GM19463 (cell line): ENCODE measurements around the gene KCNB1.

Source experiments
- ATAC-seq: cut with Tn5 transposase; IDR thresholded peaks from one replicate; pipeline ENCODE4 v1.9.1; 2021; ENCODE audit warnings: mild to moderate bottlenecking, moderate library complexity; ENCODE audit not compliant: unreplicated experiment

KCNB1 gene

GRCh38 chr20:49360242-49360968, 122.1 kb downstream of the KCNB1 start:
- no peak for ATAC-seq

GRCh38 chr20:49356676-49357075, 125.8 kb downstream of the KCNB1 start:
- no peak for ATAC-seq

- no peak for ATAC-seq
Observed at GRCh38 chr20:49354673-49355072, 127.8 kb downstream of the KCNB1 start.

- ATAC-seq, result no peak
Observed at GRCh38 chr20:49353348-49353747, 129.1 kb downstream of the KCNB1 start.

- no peak for ATAC-seq
Observed at GRCh38 chr20:49352751-49353150, 129.7 kb downstream of the KCNB1 start.

GRCh38 chr20:49351775-49352174, 130.7 kb downstream of the KCNB1 start:
- ATAC-seq, result no peak

- no peak for ATAC-seq
Observed at GRCh38 chr20:49349694-49350252, 132.7 kb downstream of the KCNB1 start.

- ATAC-seq, result no peak
Observed at GRCh38 chr20:49349078-49349477, 133.4 kb downstream of the KCNB1 start.

GRCh38 chr20:49348563-49348962, 133.9 kb downstream of the KCNB1 start:
- ATAC-seq, result no peak

GRCh38 chr20:49347156-49347555, 135.3 kb downstream of the KCNB1 start:
- no peak for ATAC-seq

GRCh38 chr20:49346682-49347081, 135.8 kb downstream of the KCNB1 start:
- no peak for ATAC-seq

GRCh38 chr20:49345524-49345923, 136.9 kb downstream of the KCNB1 start:
- no peak for ATAC-seq

- ATAC-seq, result no peak
Observed at GRCh38 chr20:49344975-49345374, 137.5 kb downstream of the KCNB1 start.

GRCh38 chr20:49344140-49344539, 138.3 kb downstream of the KCNB1 start:
- no peak for ATAC-seq

GRCh38 chr20:49343246-49343645, 139.2 kb downstream of the KCNB1 start:
- ATAC-seq, result no peak

- ATAC-seq, result no peak
Observed at GRCh38 chr20:49340161-49340966, 142.1 kb downstream of the KCNB1 start.

- ATAC-seq, result no peak
Observed at GRCh38 chr20:49339123-49339522, 143.3 kb downstream of the KCNB1 start.

GRCh38 chr20:49338061-49338460, 144.4 kb downstream of the KCNB1 start:
- no peak for ATAC-seq

GRCh38 chr20:49337357-49337756, 145.1 kb downstream of the KCNB1 start:
- no peak for ATAC-seq

- no peak for ATAC-seq
Observed at GRCh38 chr20:49336786-49337185, 145.7 kb downstream of the KCNB1 start.

- no peak for ATAC-seq
Observed at GRCh38 chr20:49335476-49335875, 147.0 kb downstream of the KCNB1 start.
